OCI-LY7 (cell line): ENCODE results near the gene DAND5. TPM values are rescaled to one million over a fixed set of nuclear protein-coding genes. Genes with fewer than 3 reads are reported as not detected.

Source experiments
- BruUV-seq: library from RNA; stranded (reverse); fragments of 400-500 nt; replicated peaks from 2 replicates; lab custom pipeline; 2021; lab: Mats Ljungman, UMichigan
- CTCF ChIA-PET: fragments of 300-600 bp; sonication (Branson Sonifier 250); formaldehyde crosslinking; loops from one replicate; lab custom pipeline; 2022; ENCODE audit warnings: antibody characterized with exemption; ENCODE audit not compliant: unreplicated experiment; lab: Charles Lee
- POLR2A ChIA-PET: fragments of 300-600 bp; sonication (Branson Sonifier 250); formaldehyde crosslinking; loops from one replicate; lab custom pipeline; 2022; ENCODE audit warnings: antibody characterized with exemption; lab: Charles Lee
- DNase-seq: peaks from one replicate; pipeline ENCODE4 v3.0.0-alpha.2; 2015; ENCODE audit warnings: low spot score
- H2AFZ ChIP-seq: fragments of 200-600 bp; sonication (generic), shearing (Covaris generic); 2 replicates; pipeline ENCODE4 v1.6.1; 2014; ENCODE audit warnings: mild to moderate bottlenecking, antibody characterized with exemption, low read length, moderate library complexity
- H3K27ac ChIP-seq: fragments of 200-600 bp; sonication (generic); 2 replicates; pipeline ENCODE4 v1.5.1; 2014; ENCODE audit warnings: mixed run types, low read depth, mild to moderate bottlenecking, moderate library complexity, low read length, inconsistent platforms; ENCODE audit not compliant: poor library complexity, severe bottlenecking
- H3K36me3 ChIP-seq: fragments of 200-600 bp; sonication (generic); 2 replicates; pipeline ENCODE4 v1.6.1; 2014; ENCODE audit warnings: mild to moderate bottlenecking, antibody characterized with exemption, low read length, moderate library complexity, mixed read lengths; ENCODE audit not compliant: insufficient read depth
- H3K4me1 ChIP-seq: fragments of 200-600 bp; sonication (generic); 2 replicates; pipeline ENCODE4 v1.5.1; 2014; ENCODE audit warnings: mild to moderate bottlenecking, low read length; ENCODE audit not compliant: insufficient read depth, poor library complexity, severe bottlenecking
- H3K4me2 ChIP-seq: fragments of 200-600 bp; sonication (generic); 2 replicates; pipeline ENCODE4 v1.6.1; 2014; ENCODE audit warnings: mild to moderate bottlenecking, low read length
- H3K4me3 ChIP-seq: fragments of 200-600 bp; sonication (generic); 2 replicates; pipeline ENCODE4 v1.5.1; 2014; ENCODE audit warnings: mild to moderate bottlenecking, low read depth, low read length; ENCODE audit not compliant: poor library complexity, severe bottlenecking
- H3K79me2 ChIP-seq: fragments of 200-600 bp; sonication (generic); 2 replicates; pipeline ENCODE4 v1.6.1; 2016; ENCODE audit warnings: low read depth, mild to moderate bottlenecking, low read length, moderate library complexity, mixed read lengths; ENCODE audit not compliant: insufficient read depth
- H3K9me2 ChIP-seq: fragments of 200-600 bp; sonication (generic); 2 replicates; pipeline ENCODE4 v1.6.1; 2016; ENCODE audit warnings: mild to moderate bottlenecking, low read length, mixed read lengths; ENCODE audit not compliant: insufficient read depth
- H3K9me3 ChIP-seq: fragments of 200-600 bp; sonication (generic); 2 replicates; pipeline ENCODE4 v1.6.1; 2014; ENCODE audit warnings: mild to moderate bottlenecking, mixed run types, low read length, mixed read lengths
- H4K20me1 ChIP-seq: fragments of 200-600 bp; sonication (generic); 2 replicates; pipeline ENCODE4 v1.6.1; 2014; ENCODE audit warnings: mild to moderate bottlenecking, antibody characterized with exemption, low read length, moderate library complexity, mixed read lengths; ENCODE audit not compliant: insufficient read depth
- EZH2phosphoT487 ChIP-seq: fragments of 200-600 bp; sonication (generic); IDR thresholded peaks from 2 replicates; pipeline ENCODE4 v1.6.1; 2018; ENCODE audit warnings: low read depth, borderline replicate concordance, mild to moderate bottlenecking, mixed run types, antibody characterized with exemption, low read length, moderate library complexity, mixed read lengths
- intact Hi-C: fragments of 100-400 bp; cut with micrococcal nuclease; formaldehyde crosslinking; loops from one replicate; pipeline ENCODE4 v1.10.0; 2022; ENCODE audit not compliant: unreplicated experiment
- total RNA-seq, 2 experiments: library from RNA; depleted of rRNA in 1 of 2; stranded (reverse); fragments of >200 nt in 1 of 2; shearing (Covaris generic) in 1 of 2; gene quantifications; 2 replicates each; pipeline ENCODE4 v1.2.3, GENCODE V29; 2014 to 2022
- TF ChIP-seq, protein P1 (sequence below): fragments of 200-600 bp; sonication (generic); conservative IDR thresholded peaks from 2 replicates; pipeline ENCODE4 v1.5.1; 2014; ENCODE audit warnings: mild to moderate bottlenecking, antibody characterized with exemption, low read length, moderate library complexity, mixed read lengths

Gene DAND5
- total RNA-seq, 2 experiments from 2014 or later, result 0.06 to 0.84 TPM

GRCh38 chr19:13012390-13012689 is 43.0 kb downstream of the DAND5 start:
- H3K4me2 ChIP-seq, result no peak overlapping the region
- CTCF ChIA-PET, result no interaction called here
- DNase-seq, result no peak
- no peaks in the 10 kb centered on the region; the same call in 1 of the 2 replicates for H4K20me1 ChIP-seq
- H3K79me2 ChIP-seq, result no peaks in the 10 kb centered on the region
- TF ChIP-seq, protein P1, sequence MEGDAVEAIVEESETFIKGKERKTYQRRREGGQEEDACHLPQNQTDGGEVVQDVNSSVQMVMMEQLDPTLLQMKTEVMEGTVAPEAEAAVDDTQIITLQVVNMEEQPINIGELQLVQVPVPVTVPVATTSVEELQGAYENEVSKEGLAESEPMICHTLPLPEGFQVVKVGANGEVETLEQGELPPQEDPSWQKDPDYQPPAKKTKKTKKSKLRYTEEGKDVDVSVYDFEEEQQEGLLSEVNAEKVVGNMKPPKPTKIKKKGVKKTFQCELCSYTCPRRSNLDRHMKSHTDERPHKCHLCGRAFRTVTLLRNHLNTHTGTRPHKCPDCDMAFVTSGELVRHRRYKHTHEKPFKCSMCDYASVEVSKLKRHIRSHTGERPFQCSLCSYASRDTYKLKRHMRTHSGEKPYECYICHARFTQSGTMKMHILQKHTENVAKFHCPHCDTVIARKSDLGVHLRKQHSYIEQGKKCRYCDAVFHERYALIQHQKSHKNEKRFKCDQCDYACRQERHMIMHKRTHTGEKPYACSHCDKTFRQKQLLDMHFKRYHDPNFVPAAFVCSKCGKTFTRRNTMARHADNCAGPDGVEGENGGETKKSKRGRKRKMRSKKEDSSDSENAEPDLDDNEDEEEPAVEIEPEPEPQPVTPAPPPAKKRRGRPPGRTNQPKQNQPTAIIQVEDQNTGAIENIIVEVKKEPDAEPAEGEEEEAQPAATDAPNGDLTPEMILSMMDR, result no peak
- no peak for TF ChIP-seq EZH2phosphoT487
- H3K36me3 ChIP-seq, result no peaks in the 10 kb centered on the region
- H3K9me2 ChIP-seq, result no peaks in the 10 kb centered on the region
- no TSS peak for BruUV-seq
- POLR2A ChIA-PET, result no interaction called here
- no peak overlapping the region for H2AFZ ChIP-seq
- no peak overlapping the region for H3K27ac ChIP-seq
- no peak overlapping the region for H3K4me3 ChIP-seq
- intact Hi-C loops, result no loop called here
- no peaks in the 10 kb centered on the region for H3K9me3 ChIP-seq
- no peaks in the 10 kb centered on the region for H3K4me1 ChIP-seq

GRCh38 chr19:13012690-13013608 is 43.6 kb downstream of the DAND5 start:
- ChIA-PET CTCF (no interaction called here), POLR2A (no interaction called here)
- no peak for DNase-seq
- Histone ChIP-seq H3K4me2 (no peak overlapping the region), H3K4me1 (no peaks in the 10 kb centered on the region), H3K9me3 (no peaks in the 10 kb centered on the region), H2AFZ (no peak overlapping the region), H3K27ac (no peak overlapping the region), H4K20me1 (no peaks in the 10 kb centered on the region; the same call in 1 of the 2 replicates), H3K36me3 (no peaks in the 10 kb centered on the region), H3K9me2 (no peaks in the 10 kb centered on the region), H3K79me2 (no peaks in the 10 kb centered on the region), H3K4me3 (no peak overlapping the region)
- TF ChIP-seq EZH2phosphoT487, result 0 out of 2 replicates have a peak, but pooled peaks have one; percentile 94
- TF ChIP-seq, protein P1, result no peak
- BruUV-seq, result no TSS peak
- intact Hi-C loops, result no loop called here

DNA sequence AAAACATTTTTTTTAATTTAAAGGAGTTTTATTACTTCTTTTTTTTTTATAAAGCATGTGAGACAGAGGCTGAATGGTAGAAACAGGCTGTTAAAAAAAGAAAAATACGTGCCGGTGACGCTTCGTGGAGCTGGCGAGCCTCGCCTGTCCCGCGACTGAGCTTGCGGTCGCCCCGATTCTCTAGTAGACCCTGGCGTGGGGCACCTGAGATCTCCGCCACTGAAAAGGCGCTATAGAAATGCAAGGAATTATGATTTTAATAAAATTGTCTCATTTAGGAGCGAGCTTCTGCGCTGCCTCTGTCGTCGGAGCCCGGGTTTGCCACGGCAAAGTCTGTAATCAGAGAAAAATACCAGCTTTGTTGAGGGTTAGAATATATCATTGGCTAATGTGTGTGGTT is 44.3 kb downstream of the DAND5 start:
- no TSS peak for BruUV-seq
- H3K9me2 ChIP-seq, result no peaks in the 10 kb centered on the region
- H4K20me1 ChIP-seq, result no peaks in the 10 kb centered on the region; the same call in 1 of the 2 replicates
- intact Hi-C loops, result no loop called here
- no peaks in the 10 kb centered on the region for H3K36me3 ChIP-seq
- DNase-seq, result no peak
- H3K4me2 ChIP-seq, result no peak overlapping the region
- ChIA-PET POLR2A (no interaction called here), CTCF (no interaction called here)
- peak; percentile 91 for TF ChIP-seq EZH2phosphoT487
- TF ChIP-seq, protein P1, result no peak
- no peaks in the 10 kb centered on the region for H3K4me1 ChIP-seq
- no peak overlapping the region for H2AFZ ChIP-seq
- H3K4me3 ChIP-seq, result no peak overlapping the region
- no peaks in the 10 kb centered on the region for H3K79me2 ChIP-seq
- no peak overlapping the region for H3K27ac ChIP-seq
- H3K9me3 ChIP-seq, result no peaks in the 10 kb centered on the region
